C4-2B (cell line): ENCODE measurements around the gene ATG9A.

Source experiments
- ZFX ChIP-seq: fragments of 450-650 bp; IDR thresholded peaks from 2 replicates; pipeline ENCODE4 v1.6.1; 2017
- TF ChIP-seq, protein P1 (sequence below): fragments of 450-650 bp; conservative IDR thresholded peaks from 2 replicates; pipeline ENCODE4 v1.5.1; 2017; ENCODE audit warnings: mild to moderate bottlenecking

DNA sequence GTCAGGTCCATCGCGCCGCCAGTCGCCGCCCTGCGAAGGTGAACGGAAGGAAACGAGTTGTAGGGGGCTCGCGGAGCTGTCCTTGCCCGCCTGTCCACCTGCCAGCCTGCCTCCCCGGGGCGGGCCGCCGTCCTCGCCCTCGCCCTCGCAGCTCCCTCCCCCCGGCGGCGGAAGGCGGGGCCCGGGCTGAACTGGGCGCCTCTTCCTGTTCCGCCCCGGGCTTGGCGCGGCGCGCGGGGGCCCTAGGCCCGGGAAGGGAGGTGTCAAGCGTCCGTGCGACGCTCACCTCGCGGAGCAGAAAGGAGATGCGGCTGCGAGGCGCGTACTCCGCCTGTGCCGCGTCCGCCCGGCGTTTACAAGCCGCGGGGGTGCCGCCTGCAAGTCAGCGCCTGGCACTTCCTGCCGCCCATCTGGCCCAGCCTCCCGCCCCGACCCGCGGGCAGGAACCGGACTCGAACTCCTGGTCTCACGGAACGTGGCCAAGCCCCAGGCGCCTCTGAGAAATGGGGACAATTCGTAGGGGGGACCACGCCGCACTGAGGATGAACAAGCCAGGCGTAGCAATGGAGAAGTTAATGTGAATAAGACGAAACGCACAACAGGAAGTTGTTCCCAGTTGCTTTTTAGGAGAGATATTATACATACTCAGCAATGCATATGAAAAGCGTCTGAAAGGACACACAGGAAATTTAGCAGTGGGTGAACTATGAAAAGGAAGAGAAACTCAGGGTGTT, 52.5 kb downstream of the ATG9A start, which contains the start of gene CNPPD1:
- TF ChIP-seq, protein P1, sequence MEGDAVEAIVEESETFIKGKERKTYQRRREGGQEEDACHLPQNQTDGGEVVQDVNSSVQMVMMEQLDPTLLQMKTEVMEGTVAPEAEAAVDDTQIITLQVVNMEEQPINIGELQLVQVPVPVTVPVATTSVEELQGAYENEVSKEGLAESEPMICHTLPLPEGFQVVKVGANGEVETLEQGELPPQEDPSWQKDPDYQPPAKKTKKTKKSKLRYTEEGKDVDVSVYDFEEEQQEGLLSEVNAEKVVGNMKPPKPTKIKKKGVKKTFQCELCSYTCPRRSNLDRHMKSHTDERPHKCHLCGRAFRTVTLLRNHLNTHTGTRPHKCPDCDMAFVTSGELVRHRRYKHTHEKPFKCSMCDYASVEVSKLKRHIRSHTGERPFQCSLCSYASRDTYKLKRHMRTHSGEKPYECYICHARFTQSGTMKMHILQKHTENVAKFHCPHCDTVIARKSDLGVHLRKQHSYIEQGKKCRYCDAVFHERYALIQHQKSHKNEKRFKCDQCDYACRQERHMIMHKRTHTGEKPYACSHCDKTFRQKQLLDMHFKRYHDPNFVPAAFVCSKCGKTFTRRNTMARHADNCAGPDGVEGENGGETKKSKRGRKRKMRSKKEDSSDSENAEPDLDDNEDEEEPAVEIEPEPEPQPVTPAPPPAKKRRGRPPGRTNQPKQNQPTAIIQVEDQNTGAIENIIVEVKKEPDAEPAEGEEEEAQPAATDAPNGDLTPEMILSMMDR, result no peak; the same call in 1 of the 2 replicates
- no peak for TF ChIP-seq ZFX
